RCC 7860 (cell line): ENCODE measurements around the gene MRAP.
"Not testable (repeated sequence)": the region's sequence is repeated elsewhere in the genome, so short reads cannot be mapped to it uniquely, and the experiment has no call there.

Experiments used
- DNase-seq: peaks from one replicate; pipeline ENCODE4 v3.0.0-alpha.2; 2015; ENCODE audit warnings: low spot score
- FAIRE-seq: peaks from 2 replicates; lab custom pipeline; 2012; peaks lifted over from hg19 to GRCh38; lab: Jason Lieb, UNC

MRAP gene

DNA sequence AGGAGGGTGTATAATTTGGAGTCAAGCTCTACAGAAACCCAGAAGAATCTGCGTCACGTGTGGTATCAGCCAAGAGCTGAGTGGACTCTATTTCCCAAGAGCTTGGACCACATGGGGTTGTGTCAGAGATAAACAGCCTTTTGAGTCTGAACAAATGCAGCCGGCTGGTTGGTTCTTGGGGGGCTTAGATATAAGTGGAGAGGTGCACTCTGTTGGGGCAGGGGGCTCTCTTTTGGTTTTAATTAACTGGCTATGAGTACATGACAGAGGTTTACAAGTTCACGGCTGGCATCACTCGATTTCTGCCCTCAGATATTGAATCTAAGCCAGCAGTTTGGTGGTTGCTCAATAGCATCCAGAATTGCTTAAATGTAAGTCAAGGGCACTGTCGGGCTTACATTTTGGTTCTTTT lies 501 bp upstream of the MRAP start:
- no peak for DNase-seq

GRCh38 chr21:32299695-32300094 lies 1.0 kb downstream of the MRAP start:
- DNase-seq (no peak), FAIRE-seq (no peak)

More for the DNA sequence above, 501 bp upstream of the MRAP start:
- FAIRE-seq, result no peak

GRCh38 chr21:32300117-32300681 lies 1.5 kb downstream of the MRAP start:
- DNase-seq, result no peak
- FAIRE-seq, result no peak

DNA sequence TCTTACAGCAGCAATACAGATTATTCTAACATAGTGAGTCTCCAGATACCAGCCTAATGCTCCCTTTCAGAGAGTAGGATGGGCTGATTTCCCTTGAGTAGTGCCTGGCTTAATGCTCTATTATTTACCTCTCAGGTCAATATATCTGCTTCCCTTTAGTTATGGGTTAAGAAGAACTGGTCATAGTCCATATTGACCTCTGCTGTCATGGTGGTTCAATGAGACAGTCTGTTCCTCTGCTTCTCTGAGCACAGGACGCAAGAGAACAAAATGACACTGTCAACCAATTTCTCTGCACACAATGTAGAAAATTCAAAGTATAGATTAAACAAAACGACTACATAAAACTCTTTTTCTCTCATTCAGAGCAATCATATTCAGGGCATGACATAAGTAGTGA lies 2.9 kb downstream of the MRAP start:
- DNase-seq (no peak), FAIRE-seq (no peak)

GRCh38 chr21:32302560-32302959 lies 3.9 kb downstream of the MRAP start:
- FAIRE-seq (no peak), DNase-seq (no peak)

DNA sequence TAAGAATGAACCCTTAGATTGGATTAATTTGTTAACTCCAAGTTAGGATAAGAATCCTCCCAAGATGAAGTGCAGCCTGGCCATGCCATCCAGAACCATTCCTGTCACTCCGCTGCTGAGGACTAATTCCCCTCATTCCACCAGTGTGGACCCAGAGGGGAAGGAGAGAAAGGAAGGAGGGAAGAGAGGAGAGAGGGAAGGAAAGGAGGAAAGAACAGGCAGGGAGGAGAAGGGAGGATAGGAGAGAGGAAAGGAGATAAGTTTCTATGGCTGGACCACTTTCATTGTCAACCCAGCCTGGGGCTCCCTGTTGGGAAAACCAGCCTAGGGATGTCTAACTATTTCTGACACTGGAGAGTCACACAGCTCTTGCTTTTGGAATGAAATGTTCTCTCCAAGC lies 4.7 kb downstream of the MRAP start:
- FAIRE-seq, result no peak
- no peak for DNase-seq

GRCh38 chr21:32304998-32305397 lies 6.3 kb downstream of the MRAP start:
- DNase-seq (no peak), FAIRE-seq (no peak)

GRCh38 chr21:32306021-32306780 lies 7.5 kb downstream of the MRAP start:
- no peak for FAIRE-seq
- no peak for DNase-seq

GRCh38 chr21:32307706-32308105 lies 9.1 kb downstream of the MRAP start:
- FAIRE-seq (no peak), DNase-seq (no peak)

- no peak for DNase-seq
- FAIRE-seq, result no peak
Observed at GRCh38 chr21:32308696-32309095, 10.0 kb downstream of the MRAP start.

DNA sequence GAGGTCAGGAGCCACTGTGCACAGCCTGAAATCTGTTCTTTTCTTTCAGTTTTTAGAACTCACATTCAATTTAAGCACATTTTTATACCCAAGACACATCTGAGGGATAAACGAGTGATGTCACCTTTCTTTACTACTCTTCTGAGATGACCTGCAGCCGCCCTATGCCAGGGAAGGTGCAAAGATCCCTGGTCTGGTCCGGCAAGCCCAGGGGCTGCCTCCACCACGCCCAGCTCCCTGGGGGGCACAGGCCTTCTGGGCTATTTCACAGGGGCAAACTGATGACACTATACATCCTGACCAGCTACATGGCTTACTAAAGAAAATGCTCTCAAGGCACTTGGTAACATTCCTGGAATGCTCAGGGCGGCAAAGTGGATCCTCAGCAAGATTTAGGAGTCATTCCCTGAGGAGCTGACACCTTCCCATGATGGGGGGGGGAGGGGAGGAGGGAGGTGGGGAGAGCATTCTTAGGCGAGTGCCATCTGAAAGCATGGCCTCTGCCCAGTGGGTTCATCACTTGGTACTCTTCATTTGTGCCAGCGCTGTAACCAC lies 11.3 kb downstream of the MRAP start:
- no peak for FAIRE-seq
- DNase-seq, result no peak

GRCh38 chr21:32310976-32311375 lies 12.3 kb downstream of the MRAP start:
- not testable (repeated sequence) for DNase-seq, FAIRE-seq

- FAIRE-seq (no peak), DNase-seq (no peak)
Observed at GRCh38 chr21:32311621-32312020, 13.0 kb downstream of the MRAP start.

GRCh38 chr21:32312326-32312725 lies 13.7 kb downstream of the MRAP start:
- FAIRE-seq, result no peak
- no peak for DNase-seq

DNA sequence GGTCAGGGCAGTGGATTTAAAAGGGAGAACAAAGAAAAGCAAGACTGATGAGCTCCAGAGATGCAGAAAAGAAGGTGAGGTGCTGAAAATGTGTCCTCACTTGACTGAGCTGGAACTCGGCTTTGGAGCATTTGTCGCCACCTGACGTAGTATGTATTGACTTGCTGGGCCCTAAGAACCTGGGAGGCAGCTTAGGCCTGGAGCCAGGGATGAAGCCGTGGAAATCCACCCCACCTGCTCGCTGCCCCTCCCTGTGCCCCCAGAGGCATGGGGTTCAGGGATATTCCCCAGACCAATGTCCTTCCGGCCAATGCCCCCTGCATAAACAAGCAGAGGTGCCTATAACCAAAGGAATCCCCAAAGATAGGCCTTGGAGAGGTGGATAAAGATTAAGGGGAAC lies 14.3 kb downstream of the MRAP start:
- FAIRE-seq (no peak), DNase-seq (no peak)

GRCh38 chr21:32314806-32315205 lies 16.2 kb downstream of the MRAP start:
- no peak for FAIRE-seq
- no peak for DNase-seq

DNA sequence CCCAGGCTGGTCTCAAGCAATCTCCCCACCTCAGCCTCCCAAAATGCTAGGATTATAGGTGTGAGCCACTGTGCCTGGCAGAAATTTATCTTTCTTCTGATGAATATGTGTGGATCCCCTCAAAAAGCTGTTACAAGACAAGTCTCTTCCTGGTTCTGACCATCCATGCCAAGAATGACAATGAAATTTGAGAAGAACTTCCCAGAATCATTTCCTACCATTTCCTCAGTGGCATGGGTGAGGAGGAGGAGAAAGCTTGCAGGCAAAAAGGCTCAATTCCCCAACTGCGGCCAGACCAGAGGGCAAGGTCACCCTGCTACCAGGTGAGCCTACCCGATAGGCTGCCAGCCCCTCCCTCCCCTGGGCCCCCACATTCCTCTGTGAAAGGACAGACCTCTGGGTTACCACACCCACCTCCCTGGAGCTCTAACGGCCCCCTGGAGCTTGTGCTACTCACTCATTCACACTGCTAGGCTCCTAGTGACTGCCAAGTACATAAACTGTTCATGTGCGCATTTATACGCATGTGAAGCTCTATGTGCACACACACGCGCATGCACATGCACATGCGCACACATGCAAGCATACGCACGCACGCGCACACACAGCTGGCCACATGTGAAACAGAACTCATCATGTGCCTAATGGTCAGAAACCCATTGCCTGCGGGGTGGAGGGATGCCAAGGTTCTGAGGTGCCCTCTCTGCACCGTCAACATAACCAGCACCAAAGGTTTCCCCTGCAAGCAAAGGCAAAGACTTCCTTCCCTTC lies 17.0 kb downstream of the MRAP start:
- no peak for FAIRE-seq
- no peak for DNase-seq

DNA sequence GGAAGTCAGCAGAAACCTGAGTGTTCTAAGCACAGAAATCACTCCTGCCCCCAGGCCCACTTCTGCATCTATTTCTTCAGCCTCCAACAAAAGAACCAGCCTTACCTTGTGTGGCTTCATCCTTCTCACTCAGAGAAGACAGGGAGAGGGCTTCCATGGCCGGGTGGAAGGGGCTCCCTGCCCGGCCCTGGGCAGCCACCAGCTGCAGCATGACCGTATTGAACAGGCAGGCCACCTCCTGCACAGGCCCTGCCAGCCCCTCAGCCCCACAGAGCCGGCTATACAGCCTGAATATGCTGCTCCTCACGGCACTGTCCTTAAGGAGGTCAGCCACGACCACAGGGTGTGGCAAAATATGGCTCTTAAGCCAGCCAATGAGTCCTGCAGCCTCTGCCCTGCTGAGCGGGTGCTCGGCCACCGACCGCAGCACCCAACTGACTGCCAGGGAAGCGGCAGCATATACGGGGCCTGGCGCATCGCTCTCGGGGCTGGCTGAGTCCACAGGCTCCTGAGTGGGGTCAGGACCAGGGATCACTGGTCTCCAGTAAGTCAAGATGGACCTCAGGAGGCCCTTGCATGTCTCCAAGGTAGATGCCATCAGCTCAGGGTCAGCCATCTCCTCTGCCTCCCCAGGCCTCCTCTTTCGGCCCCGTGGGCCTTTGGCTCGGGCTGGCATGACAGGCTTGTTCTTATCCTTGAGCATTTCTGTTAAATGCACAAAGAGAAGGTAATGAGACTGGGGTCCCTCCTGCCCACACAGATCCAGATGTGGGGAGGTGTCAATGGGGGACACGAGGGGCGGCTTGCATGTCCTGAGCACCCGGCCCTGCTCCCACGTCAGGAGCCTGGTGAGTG lies 17.9 kb downstream of the MRAP start:
- FAIRE-seq, result no peak

GRCh38 chr21:32317726-32318125 lies 19.1 kb downstream of the MRAP start:
- DNase-seq, result no peak
- FAIRE-seq, result no peak

More for the DNA sequence above, 17.9 kb downstream of the MRAP start:
- DNase-seq, result no peak

DNA sequence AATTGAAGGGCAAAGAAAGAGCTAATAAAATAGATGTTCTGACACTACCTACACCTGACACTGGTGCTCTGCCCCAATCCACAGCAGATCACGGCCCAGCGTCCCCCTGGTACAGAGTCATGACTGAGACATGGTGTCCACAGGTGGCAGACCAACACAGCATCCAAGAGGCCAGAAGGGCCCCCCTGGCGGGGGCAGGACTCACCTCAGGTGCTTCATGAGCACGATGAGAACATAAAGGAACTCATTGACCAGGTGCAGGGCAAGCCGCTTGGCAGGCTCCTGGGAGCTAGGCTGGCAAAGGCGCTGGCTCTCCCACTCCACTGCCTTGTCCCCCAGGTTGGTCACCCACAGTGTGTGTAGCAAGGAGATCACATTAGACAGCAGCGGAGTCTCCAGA lies 20.4 kb downstream of the MRAP start:
- FAIRE-seq (no peak), DNase-seq (no peak)

GRCh38 chr21:32320059-32320458 lies 21.4 kb downstream of the MRAP start:
- FAIRE-seq (no peak), DNase-seq (no peak)
